Aorta (tissue), 5 donors: ENCODE results near the gene UBE2H. TPM values are rescaled to one million over a fixed set of nuclear protein-coding genes. Genes with fewer than 3 reads are reported as not detected.
"Not testable (repeated sequence)": the region's sequence is repeated elsewhere in the genome, so short reads cannot be mapped to it uniquely, and the experiment has no call there.

Experiments
- ATAC-seq: fragments of 200-7000 bp; cut with Tn5 transposase; one replicate; pipeline ENCODE4 v1.9.1; 2022; ENCODE audit warnings: moderate library complexity; ENCODE audit not compliant: low FRiP score
- DNase-seq, 2 donors: peaks; one replicate each; pipeline ENCODE4 v3.0.0-alpha.2; 2020
- H3K27ac ChIP-seq, 2 donors: one replicate each; pipeline ENCODE4 v1.5.1; 2013; ENCODE audit warnings: low read length in 2 of 2, mild to moderate bottlenecking in 2 of 2, moderate library complexity in 2 of 2, control low read depth in 1 of 2, inconsistent platforms in 1 of 2, low read depth in 1 of 2
- H3K27me3 ChIP-seq, 2 donors: one replicate each; pipeline ENCODE4 v1.6.1; 2013; ENCODE audit warnings: control low read depth in 1 of 2, low read length in 1 of 2, mild to moderate bottlenecking in 1 of 2, moderate library complexity in 1 of 2; ENCODE audit not compliant: insufficient read depth in 2 of 2, control insufficient read depth in 1 of 2
- H3K36me3 ChIP-seq, 2 donors: one replicate each; pipeline ENCODE4 v1.6.1; 2013; ENCODE audit warnings: control low read depth in 1 of 2, low read length in 1 of 2, mild to moderate bottlenecking in 1 of 2; ENCODE audit not compliant: insufficient read depth in 2 of 2, control insufficient read depth in 1 of 2
- H3K4me1 ChIP-seq, 2 donors: one replicate each; pipeline ENCODE4 v1.6.1; 2013; ENCODE audit warnings: low read length in 2 of 2, control low read depth in 1 of 2, mild to moderate bottlenecking in 1 of 2, moderate library complexity in 1 of 2; ENCODE audit not compliant: insufficient read depth in 2 of 2, control insufficient read depth in 1 of 2
- H3K4me3 ChIP-seq, 2 donors: one replicate each; pipeline ENCODE4 v1.5.1; 2013; ENCODE audit warnings: low read length in 2 of 2, control low read depth in 1 of 2, mild to moderate bottlenecking in 1 of 2
- H3K9me3 ChIP-seq: one replicate; pipeline ENCODE4 v1.6.1; 2013; ENCODE audit warnings: mild to moderate bottlenecking, low read length; ENCODE audit not compliant: control insufficient read depth
- WGBS, 2 donors: extraction: QIAGEN DNeasy Blood & Tissue Kit; methylation state at CpG; one replicate each; pipeline ENCODE4 v1.1.7; 2013; 5-methylcytosine and 5-hydroxymethylcytosine counted together
- intact Hi-C, 2 donors: fragments of 100-400 bp; cut with DNase I; formaldehyde crosslinking; loops; one replicate each; pipeline versions ENCODE4 v1.14.2 to v1.15.0; 2022
- polyA plus RNA-seq, 2 donors: library from polyadenylated mRNA; stranded (reverse); fragments of 200-250 nt; gene quantifications; one replicate each; pipeline ENCODE4 v1.2.3, GENCODE V29; 2013
- total RNA-seq, 2 donors: library from RNA; stranded (reverse); fragmentation: NEBNext Ultra II Directional; extraction: Animal tissue kit (Norgen Biotek cat#: 25700); gene quantifications; one replicate each; pipeline ENCODE4 v1.2.1, GENCODE V29; 2021
- donor health status: healthy with polysubstance abuse.
- donor health status: Bipolar disorder and iron deficiency.
- donor health status: DM: no; HTN: no; CAD: no.
- donor health status: DM: no; HTN: no; CAD: no.
- donor health status: DM: yes; HTN: yes; CAD: no.

Gene UBE2H
- total and polyA plus RNA-seq, 4 donors, result 52.3 to 173 (median 99.6) TPM

DNA sequence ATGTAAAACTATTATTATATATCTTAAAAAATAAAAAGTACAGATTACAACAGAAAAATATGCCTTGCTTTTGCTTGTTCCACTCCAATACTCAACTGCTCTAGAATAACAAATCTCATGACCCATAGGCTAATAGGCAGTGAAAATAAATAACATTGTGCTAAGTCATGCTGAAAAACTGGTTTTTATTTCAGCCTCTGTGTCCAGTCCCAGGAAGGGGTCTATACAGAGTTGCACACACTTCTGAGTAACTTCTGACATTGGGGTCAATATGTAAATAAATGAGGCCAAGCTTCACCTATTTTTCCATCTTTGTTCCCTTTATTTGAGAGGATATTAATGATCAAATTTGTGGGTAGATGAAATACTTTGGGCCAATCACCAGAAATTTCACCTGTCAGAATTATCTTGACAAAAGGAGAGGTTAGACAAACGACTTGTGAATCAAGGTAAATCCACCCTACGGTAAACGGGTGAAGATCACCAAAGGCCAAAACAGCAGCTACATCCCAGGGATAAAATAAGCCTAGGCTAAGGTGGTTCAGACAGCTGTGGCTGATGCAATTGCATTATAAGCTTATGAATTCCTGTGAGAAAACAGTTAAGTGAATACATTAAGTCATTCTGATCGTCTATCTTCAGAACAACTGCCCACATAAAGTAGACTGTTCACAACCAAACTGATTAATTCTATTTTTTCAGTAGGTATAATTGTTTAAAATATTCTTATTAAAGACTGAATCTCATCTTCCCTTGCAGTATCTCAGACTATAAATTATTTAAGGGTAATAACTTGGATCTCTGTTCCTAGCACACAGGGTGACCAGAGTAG lies 87.5 kb downstream of the UBE2H start:
- no peak for DNase-seq
- 31 to 53% methylated on average over 4 of the region's 4 CpGs for WGBS, 2 donors
- Histone ChIP-seq H3K27ac (peak overlapping the region; percentile 82 to 92), H3K9me3 (no peaks in the 10 kb centered on the region), H3K27me3 (no peaks in the 10 kb centered on the region), H3K4me1 (peaks cover 9 to 16% of the 10 kb centered on the region in 2 donors), H3K4me3 (no peak overlapping the region), H3K36me3 (no peaks in the 10 kb centered on the region)
- intact Hi-C loops, result loop anchor here (1.0 to 5.0 kb wide), 2 partner anchors 82 kb away; no protein-coding TSS in a partner anchor
- no peak for ATAC-seq

- not testable (repeated sequence) for H3K27me3 ChIP-seq, H3K36me3 ChIP-seq, H3K9me3 ChIP-seq, DNase-seq, H3K4me3 ChIP-seq, ATAC-seq
- intact Hi-C loops, result loop anchor here (1.0 to 5.0 kb wide), 3 partner anchors 37 to 83 kb away; no protein-coding TSS in a partner anchor
- 22 to 25% methylated on average over 8 of the region's 8 CpGs for WGBS, 2 donors
- Histone ChIP-seq H3K27ac (peak overlapping the region; percentile 81 to 92), H3K4me1 (peaks cover 14% of the 10 kb centered on the region in 2 donors)
Measured at GRCh38 chr7:129864676-129865075, 88.1 kb downstream of the UBE2H start.

GRCh38 chr7:129864042-129864441 lies 88.7 kb downstream of the UBE2H start:
- Histone ChIP-seq H3K27me3 (no peaks in the 10 kb centered on the region), H3K9me3 (no peaks in the 10 kb centered on the region), H3K4me3 (no peak overlapping the region), H3K27ac (peak overlapping the region in 1 of 2 donors; percentile 89), H3K4me1 (peaks cover 13 to 15% of the 10 kb centered on the region in 2 donors), H3K36me3 (no peaks in the 10 kb centered on the region)
- WGBS, 2 donors, result 1 to 6% methylated on average over 3 of the region's 3 CpGs
- DNase-seq, result peak in 1 of 2 donors; percentile 58
- ATAC-seq, result peak; percentile 84
- intact Hi-C loops, result loop anchor here in 1 of 2 donors (5.0 kb wide), 1 partner anchor 37 kb away; no protein-coding TSS in a partner anchor

DNA sequence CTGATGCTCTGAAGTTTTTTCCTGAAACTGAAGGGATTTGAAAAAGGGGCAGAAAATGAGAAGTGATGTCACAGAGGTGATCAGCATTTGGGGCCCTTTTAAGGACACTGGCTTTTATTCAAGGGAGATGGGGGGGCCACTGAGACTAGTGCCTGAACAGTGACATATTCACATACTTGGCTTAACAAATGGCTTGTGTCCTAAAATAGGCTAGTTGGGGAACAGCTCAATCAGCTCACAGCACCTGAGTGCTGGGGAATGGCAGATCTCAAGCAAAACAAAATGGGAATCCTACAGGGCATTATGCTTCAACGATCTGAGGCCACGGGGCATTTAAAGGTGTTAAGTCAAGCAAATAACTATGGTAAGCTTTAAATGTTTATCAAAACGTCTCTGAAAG lies 90.1 kb downstream of the UBE2H start:
- peak; percentile 71 for ATAC-seq
- DNase-seq, result no peak
- peak overlapping the region; percentile 88 to 98 for H3K27ac ChIP-seq

GRCh38 chr7:129860784-129861183 lies 92.0 kb downstream of the UBE2H start:
- intact Hi-C loops, result loop anchor here in 1 of 2 donors (5.0 kb wide), 1 partner anchor 33 kb away; no protein-coding TSS in a partner anchor
- not testable (repeated sequence) for H3K9me3 ChIP-seq, H3K4me3 ChIP-seq, H3K27me3 ChIP-seq, H3K36me3 ChIP-seq, DNase-seq, ATAC-seq
- peaks cover 16 to 17% of the 10 kb centered on the region in 2 donors for H3K4me1 ChIP-seq
- 70 to 73% methylated on average over 6 of the region's 6 CpGs for WGBS, 2 donors
- peak overlapping the region; percentile 36 to 88 for H3K27ac ChIP-seq

More for the DNA sequence above, 90.1 kb downstream of the UBE2H start:
- Histone ChIP-seq H3K4me3 (no peak overlapping the region), H3K4me1 (peaks cover 12 to 16% of the 10 kb centered on the region in 2 donors), H3K9me3 (no peaks in the 10 kb centered on the region), H3K27me3 (no peaks in the 10 kb centered on the region), H3K36me3 (no peaks in the 10 kb centered on the region)
- WGBS, 2 donors, result 8 to 13% methylated on average over 3 of the region's 3 CpGs
- intact Hi-C loops, result loop anchor here in 1 of 2 donors (5.0 kb wide), 1 partner anchor 35 kb away; no protein-coding TSS in a partner anchor

DNA sequence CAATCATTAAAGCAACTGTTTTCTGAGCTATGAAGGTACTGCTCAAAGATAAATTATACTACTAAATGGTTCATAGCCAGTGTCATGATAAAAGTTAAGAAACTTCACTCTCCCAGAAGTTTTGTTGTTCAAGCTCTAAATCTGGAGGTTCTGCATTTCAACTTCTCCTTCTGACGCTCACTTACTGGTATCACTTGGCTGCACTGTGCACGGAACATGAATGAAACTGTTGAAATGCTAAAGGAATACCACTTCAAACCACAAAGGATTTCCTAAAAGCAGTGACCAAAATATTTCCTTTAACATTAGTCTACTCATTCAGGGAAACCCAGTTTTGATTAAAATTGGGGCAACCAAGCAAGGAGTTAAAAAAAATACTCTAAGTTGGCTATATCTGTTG lies 93.6 kb downstream of the UBE2H start:
- Histone ChIP-seq H3K27me3 (no peaks in the 10 kb centered on the region), H3K27ac (peak overlapping the region in 1 of 2 donors; percentile 49), H3K4me1 (peaks cover 14 to 17% of the 10 kb centered on the region in 2 donors), H3K9me3 (no peaks in the 10 kb centered on the region), H3K4me3 (no peak overlapping the region), H3K36me3 (peaks cover 0 to 3% of the 10 kb centered on the region in 2 donors)
- DNase-seq (no peak), ATAC-seq (no peak)
- WGBS, 2 donors, result 7 to 8% methylated on average over 2 of the region's 2 CpGs
- intact Hi-C loops, result no loop called here

GRCh38 chr7:129858490-129858889 lies 94.3 kb downstream of the UBE2H start:
- no peaks in the 10 kb centered on the region for H3K27me3 ChIP-seq
- H3K4me3 ChIP-seq, result no peak overlapping the region
- 2 to 4% methylated on average over 2 of the region's 2 CpGs for WGBS, 2 donors
- DNase-seq (no peak), ATAC-seq (no peak)
- H3K27ac ChIP-seq, result no peak overlapping the region
- intact Hi-C loops, result no loop called here
- H3K9me3 ChIP-seq, result no peaks in the 10 kb centered on the region
- peaks cover 0 to 3% of the 10 kb centered on the region in 2 donors for H3K36me3 ChIP-seq
- H3K4me1 ChIP-seq, result peaks cover 14 to 17% of the 10 kb centered on the region in 2 donors

DNA sequence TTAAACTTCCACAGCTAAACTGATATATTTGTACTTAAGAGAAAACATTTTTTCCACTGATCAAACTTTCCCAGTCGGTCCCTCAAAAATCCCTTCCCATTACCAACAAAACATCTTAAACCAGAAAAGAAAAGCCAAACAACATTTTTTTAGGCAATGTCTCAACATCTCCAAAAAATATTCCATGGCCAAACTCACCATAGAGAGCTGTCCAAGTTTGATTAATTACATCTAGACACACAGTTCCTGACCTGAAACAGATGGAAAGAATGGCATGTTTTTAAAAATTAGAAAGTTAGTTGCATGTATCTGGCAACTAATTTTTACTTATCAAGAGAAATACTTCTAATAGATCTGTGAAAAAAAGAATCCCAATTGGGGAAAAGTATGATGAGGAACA lies 95.4 kb downstream of the UBE2H start:
- WGBS, 2 donors, result 0 to 5% methylated on average over 1 of the region's 1 CpG
- DNase-seq (no peak), ATAC-seq (no peak)
- H3K4me1 ChIP-seq, result peaks cover 6 to 15% of the 10 kb centered on the region in 2 donors
- H3K36me3 ChIP-seq, result peaks cover 0 to 3% of the 10 kb centered on the region in 2 donors
- no peaks in the 10 kb centered on the region for H3K27me3 ChIP-seq
- peak overlapping the region in 1 of 2 donors; percentile 93 for H3K27ac ChIP-seq
- no peaks in the 10 kb centered on the region for H3K9me3 ChIP-seq
- H3K4me3 ChIP-seq, result no peak overlapping the region
- intact Hi-C loops, result no loop called here
